HG03108 (cell line): ENCODE measurements around the gene MOAP1.
"Not testable (repeated sequence)": the region's sequence is repeated elsewhere in the genome, so short reads cannot be mapped to it uniquely, and the experiment has no call there.

ENCODE experiments used
- ATAC-seq: cut with Tn5 transposase; IDR thresholded peaks from one replicate; pipeline ENCODE4 v1.9.1; 2021; ENCODE audit warnings: moderate library complexity; ENCODE audit not compliant: unreplicated experiment

Gene MOAP1, protein sequence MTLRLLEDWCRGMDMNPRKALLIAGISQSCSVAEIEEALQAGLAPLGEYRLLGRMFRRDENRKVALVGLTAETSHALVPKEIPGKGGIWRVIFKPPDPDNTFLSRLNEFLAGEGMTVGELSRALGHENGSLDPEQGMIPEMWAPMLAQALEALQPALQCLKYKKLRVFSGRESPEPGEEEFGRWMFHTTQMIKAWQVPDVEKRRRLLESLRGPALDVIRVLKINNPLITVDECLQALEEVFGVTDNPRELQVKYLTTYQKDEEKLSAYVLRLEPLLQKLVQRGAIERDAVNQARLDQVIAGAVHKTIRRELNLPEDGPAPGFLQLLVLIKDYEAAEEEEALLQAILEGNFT

DNA sequence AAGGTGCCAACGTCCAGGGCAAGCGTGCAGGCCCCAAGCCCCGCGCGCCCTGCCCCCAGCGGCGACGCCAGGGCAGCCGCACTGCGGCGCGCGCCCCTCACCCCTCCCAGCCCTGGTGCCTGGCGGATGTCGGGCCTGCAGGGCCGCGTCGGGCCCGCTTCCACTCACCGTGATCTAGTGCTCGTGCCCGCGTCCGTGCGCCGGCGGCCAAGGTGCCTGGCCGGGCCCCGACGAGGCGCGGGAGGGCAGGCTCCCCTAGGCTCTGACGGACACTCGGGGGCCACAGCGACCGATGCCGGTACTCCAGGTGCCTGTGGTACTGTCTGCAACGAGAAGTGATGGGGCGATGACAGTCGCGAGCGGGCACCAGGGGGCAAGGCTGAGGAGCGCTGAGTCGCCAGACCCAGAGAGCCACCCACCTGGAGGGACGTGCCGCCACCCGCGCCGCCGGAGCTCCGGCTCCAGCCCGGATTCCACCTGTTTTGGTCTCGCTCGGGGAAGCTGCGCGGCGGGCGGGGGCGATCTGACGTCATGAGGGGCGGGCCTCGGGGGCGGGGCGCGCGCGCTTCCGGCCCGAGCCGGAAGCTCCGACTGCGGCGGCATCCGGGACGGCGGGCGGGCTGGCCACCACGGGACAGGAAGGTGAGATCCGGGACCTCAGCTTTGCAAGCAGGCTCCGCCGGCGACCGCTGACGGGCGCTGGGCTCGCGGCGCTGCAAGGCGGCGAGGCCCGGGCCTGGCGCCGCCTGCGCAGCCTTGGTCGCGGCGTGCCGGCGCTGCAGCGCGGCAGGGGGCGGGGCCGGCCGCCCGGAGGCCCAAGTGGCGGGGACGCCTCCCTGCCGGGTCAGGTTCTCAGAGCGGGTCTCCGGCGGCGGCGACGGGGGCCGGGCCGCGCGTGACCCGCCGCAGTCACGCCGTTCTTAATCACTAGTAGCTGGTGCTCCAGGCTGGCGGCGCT is at the start of gene MOAP1, which contains the start of gene LYSET:
Gene MOAP1, minus strand, starts transcription at position 507 of the 958 bp plus-strand sequence. CDS start 655 bp downstream, outside the sequence.
Gene LYSET, plus strand, starts transcription at position 927 of the 958 bp plus-strand sequence. CDS start 89 bp downstream, outside the sequence.
- peak; percentile 84 for ATAC-seq

DNA sequence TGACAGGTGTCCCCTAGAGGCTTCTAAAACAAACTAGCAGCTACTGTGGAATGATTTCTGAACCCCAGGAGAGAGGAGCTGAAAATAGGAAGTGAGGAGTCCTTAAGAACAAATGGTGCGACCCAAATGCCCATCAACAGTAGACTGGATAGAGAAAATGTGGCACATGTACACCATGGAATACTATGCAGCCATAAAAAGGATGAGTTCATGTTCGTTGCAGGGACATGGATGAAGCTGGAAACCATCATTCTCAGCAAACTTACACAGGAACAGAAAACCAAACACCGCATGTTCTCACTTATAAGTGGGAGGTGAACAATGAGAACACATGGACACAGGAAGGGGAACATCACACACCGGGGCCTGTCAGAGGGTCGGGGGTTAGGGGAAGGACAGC is 48.4 kb upstream of the MOAP1 start:
- ATAC-seq, result not testable (repeated sequence)

DNA sequence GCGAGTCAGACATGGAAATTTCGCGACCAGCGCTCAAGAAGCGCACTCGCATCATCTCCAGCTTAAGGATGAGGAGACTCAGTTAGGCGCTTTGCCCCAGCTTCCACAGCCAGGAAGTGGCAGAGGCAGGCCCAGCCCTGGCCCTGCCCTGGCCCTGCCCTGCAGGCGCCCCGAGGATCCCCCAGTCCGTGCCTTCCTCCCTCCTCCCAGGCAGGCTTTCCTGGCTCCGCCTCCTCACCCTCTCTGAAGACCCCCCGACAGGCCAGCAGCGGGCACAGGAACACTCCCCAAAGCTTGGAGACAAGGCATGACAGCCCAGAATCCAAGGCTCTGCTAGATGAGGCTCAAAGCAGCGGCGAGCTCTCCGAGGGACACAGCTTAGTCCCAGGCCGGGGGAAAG is 47.5 kb upstream of the MOAP1 start:
- no peak for ATAC-seq

DNA sequence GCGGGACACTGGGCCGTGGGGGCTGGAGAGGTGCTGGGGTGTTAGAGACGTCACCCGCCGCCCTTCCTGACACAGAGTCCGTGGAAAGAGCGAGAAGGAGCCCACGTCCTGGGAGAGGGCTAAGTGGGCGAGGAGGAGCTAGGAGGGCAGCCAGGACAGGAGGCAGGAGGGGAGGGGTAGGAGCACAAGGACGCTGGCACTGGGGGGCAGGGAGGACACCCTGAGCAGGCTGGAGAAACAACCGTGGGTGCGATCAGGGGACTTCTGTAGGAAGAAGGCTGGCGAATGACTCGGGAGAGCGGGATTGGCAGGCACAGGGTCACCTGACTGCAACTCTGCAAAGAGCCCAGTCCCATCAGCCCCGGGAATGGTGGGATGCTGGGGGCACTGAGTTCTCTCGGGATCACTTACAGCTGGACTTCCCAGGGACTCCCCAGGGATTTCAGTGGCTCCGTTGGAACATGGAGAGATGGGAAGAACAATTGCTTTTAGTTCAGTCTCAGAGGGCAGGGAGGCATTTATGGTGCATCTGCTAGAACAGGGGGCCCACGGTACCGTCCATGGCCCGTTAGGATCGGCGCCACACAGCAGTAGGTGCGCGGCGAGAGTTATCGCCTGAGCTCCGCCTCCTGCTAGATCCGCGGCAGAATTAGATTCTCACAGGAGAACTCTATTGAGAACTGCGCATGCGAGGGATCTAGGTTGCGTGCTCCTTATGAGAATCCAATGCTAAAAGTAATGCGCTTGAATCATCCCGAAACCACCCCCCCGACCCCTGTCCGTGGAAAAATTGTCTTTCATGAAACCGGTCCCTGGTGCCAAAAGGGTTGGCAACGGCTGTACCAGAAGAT is 46.7 kb upstream of the MOAP1 start:
- no peak for ATAC-seq

DNA sequence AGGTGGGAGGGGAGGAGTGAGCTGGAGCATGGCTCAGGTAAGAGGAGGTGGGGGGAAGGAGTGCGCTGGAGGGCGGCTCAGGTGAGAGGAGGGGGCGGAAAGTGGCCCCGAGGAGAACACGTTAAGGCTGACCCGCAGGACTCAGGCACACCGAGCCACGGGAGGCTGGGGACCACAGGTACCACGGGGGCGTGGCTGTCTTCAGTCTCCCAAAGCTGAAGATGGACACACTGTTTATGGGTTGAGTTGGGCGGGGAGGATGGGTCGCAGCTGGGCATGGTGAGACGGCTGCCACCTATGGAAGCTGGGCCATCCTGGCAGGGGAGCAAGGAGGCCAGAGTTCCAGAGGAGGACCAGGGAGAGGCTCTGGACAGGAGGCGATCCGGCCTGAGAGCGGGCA is 45.8 kb upstream of the MOAP1 start:
- no peak for ATAC-seq

DNA sequence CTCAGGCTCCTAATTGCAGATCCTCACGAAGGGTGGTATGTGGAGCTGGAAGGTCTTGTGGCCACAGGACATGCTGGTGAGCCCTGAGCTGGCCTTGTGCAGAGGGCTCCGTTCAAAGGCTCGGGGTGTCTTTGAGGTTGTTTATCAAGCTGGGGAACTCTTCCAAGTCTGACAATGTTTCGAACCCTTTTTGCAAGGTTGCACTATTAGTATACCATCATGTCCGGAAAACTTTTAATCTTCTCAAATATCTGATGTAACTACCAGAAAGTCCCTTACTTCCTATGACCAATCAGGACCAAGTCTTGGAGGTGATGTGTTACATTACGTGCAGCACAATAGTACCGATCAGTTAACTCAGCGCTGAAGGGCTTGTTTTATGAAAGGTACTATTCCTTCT is 43.9 kb upstream of the MOAP1 start:
- no peak for ATAC-seq

DNA sequence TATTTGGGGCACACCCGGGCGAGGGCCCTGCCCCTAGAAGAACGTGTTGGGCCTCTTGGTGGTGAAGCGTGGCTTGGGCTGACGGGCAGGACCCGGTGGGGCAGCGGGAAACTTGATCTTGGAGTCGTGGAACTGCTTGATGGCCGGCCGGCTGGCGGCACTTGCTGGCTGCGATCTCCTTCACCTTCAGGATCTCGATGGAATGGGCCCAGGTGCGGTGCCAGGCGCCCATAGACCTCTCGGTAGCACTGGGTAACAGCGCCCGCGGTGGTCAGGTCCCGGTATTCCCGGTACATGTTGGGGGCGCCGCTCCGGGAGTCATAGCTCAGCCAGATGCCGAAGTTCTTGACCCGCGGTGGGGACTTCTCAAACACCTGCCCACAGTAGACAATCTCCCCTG is 38.9 kb upstream of the MOAP1 start:
- no peak for ATAC-seq

DNA sequence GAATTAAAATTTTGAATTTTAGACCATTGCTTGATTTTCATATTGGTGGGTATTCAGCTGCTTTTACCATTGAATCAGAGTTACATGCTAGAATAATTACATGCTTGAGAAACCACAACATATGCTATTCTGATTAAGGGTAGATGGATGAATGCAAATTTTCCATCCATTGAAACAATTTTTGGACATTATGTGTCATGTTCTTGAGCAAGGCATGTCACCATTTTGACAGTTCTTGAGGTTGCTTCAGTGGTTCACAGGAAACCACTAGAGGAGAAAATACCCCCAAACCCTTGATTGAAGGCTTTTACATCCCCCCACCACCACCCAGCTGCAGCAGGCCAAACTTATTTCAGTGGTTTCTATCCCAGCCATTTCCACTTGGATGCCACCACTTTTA is 35.8 kb upstream of the MOAP1 start:
- no peak for ATAC-seq

DNA sequence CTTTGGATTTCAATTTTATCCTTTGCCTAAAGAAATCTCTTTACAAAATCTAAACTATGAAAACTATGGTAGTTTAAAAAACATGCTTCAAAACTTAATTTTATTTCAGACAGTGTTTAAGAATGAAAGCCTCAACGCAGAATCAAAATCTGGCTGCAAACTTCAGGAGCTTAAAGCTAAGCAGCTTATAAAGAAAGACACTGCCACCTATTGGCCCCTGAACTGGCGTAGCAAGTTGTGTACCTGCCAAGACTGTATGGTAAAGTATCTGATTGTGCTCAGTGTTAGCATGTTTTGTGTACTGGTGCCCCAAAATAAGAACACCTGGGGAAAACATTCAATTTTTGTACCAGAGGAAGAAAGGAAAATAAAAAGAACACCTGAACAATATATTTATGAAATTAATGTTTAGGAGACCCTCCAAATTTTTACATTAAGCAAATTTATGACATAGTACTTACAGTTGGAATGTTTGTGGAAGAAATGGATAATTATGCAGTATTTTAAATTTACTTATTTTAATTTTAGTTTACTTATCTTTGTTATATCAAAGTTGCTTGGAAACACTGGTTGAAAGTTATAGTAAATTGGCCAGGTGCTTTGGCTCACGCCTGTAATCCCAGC is 34.5 kb upstream of the MOAP1 start:
- ATAC-seq, result no peak

DNA sequence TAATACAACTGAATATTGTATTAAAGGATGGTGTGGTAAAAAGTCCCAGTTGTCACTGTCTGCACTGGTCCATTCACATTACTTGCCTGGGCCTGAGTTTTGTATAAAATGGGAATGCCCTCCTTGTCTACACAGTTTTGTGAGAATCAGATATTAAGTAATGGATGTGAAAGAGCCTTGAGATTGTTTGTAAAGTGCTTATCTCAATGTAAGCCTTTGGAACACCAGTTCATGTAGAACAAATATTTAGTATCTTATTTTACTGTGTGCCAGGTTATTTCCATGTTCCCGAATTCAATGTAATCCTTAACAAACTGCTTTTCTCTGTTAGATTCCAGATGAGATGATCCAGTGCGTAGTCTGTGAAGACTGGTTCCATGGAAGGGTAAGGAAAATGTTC is 29.9 kb upstream of the MOAP1 start:
- ATAC-seq, result no peak

DNA sequence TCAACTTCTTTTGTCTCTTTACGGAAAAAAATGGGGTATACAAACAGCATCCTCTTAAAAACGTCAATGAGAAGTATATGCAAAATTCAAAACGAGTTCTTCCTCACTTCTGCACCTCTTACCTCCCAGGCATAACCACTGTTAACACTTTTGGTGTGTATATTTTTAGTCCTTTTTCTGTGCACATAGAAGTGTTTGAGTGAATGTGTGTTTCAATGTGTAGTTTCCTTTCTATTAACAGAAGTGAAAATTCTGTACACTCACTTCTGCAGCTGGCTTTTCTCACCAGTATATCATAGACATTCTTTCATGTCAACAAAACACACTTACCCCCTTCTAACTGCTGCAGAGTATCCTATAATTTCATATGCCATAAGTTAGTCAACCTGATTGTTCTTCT is 27.7 kb upstream of the MOAP1 start:
- ATAC-seq, result peak; percentile 71

DNA sequence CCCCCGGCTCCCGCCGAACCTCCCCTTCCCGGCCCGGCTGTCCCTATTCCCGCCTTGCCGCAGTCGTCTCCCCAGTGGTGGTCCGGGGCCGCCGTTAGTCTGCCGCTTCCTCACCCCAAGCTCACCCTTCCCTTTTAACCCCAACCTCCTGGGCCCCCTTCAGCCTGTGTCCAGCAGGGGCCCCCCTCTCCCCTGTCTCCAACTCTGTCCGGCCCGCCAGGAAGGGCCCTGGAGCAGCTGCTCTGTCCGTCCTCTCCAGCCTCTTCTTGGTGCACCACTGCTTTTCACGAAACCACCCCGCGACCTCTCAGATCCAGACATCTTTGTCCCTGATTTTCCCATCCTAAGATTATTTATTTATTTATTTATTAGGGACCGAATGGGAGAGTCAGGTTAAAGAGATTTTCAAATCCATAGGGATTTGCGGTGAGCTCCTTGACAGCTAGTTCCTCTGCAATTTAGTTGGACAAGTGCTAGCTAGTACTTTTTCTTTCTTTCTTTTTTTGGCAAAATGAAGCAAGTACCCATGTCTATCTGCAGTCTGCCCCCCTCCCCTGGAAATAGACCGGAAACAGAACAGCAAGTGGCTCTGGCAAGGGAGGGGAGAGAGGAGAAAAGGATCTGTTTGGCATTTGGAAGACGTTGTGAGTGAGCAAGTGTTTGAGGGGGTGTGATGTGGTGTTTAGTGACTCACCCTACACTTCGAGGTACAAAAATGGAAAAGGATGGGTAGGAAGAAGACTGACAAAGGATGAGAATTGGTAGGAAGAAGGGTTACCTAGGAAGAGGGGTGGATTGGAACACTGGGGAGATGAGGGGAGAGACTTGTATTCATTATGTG is 23.0 kb upstream of the MOAP1 start:
- ATAC-seq, result peak; percentile 34

DNA sequence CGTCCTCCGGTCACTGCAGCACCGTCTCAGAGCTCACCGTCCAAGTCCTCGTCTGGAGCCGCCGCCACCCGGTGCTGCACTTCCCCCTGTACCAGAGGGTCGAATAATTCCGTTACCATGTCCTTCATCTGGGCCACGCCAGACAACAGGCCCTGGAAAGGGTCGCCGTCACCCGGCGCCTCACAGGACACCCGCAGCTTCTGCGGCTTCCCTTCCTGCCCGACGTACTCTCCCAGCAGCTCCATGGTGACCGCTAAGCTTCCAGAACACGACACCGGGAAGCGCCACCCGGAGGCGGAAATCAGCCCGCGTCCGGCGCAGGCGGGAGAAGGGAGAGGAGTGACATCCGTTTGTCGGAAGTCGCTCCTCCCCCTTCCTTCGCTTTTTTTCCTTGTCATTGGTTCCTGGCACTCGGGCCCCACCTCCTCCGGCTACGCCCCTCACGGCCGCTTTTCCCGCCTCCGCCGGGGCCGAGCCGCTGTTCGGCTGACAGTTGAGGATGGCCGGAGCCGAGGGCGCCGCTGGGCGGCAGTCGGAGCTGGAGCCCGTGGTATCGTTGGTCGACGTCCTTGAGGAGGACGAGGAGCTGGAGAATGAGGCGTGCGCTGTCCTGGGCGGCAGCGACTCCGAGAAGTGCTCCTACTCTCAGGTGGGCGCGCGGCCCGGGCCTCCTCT is 22.2 kb upstream of the MOAP1 start, which contains the start of the genes GON7 and UBR7:
Gene GON7, minus strand, starts transcription at position 273 of the 675 bp plus-strand sequence. Its CDS starts 28 bp downstream, at position 245.
Gene UBR7, plus strand, starts transcription at position 464 of the 675 bp plus-strand sequence. Its CDS starts 36 bp downstream, at position 500.
- peak; percentile 77 for ATAC-seq

DNA sequence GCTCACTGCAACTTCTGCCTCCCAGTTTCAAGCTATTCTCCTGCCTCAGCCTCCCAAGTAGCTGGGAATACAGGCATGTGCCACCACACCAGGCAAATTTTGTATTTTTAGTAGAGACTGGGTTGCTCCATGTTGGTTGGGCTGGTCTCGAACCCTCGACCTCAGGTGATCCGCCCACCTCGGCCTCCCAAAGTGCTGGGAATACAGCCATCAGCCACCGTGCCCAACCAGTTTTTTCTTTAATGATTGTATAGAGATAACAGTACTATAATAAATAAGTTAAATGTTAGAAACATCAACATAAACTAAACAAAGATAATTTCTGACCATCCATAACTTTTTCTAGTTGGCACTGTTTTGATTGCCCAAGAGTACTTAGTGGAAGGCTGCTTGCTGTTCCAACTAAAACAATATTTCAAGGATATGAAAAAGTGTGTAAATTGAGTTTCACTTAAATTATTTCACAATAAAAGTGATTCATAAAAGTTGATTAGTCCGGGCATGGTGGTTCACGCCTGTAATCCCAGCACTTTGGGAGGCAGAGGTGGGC is 16.5 kb upstream of the MOAP1 start:
- no peak for ATAC-seq

DNA sequence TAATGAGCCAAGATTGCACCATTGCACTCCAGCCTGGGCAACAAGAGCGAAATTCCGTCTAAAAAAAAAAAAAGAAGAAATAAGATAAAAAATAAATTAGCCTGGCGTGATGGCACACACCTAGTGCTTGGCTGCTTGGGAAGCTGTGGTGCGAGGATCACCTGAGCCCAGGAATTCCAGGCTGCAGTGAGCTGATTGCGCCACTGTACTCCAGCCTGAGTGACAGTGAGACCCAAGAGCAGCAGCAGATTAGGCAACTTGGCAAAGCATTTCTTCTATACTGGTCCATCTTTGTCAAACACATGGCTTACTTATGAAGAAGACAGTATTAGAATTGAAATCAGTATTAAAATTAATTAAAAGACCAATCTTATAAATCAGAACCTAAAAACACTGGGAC is 15.9 kb upstream of the MOAP1 start:
- ATAC-seq, result no peak

DNA sequence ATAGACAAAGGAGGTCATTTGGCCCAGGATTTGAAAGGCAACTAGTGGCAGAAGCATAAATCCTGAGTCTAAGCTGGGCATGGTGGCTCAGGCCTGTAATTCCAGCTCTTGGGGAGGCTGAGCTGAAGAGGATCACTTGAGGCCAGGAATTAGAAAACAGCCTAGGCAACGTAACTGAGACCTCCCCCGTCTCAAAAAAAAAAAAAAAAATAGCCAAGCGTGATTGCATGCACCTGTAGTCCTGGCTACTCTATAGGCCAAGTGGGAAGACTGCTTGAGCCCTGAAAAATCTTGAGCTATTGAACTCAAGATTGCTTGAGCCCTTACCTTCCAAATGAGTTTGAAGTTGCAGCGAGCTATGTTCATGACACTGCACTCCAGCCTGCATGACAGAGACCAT is 14.3 kb upstream of the MOAP1 start:
- no peak for ATAC-seq

DNA sequence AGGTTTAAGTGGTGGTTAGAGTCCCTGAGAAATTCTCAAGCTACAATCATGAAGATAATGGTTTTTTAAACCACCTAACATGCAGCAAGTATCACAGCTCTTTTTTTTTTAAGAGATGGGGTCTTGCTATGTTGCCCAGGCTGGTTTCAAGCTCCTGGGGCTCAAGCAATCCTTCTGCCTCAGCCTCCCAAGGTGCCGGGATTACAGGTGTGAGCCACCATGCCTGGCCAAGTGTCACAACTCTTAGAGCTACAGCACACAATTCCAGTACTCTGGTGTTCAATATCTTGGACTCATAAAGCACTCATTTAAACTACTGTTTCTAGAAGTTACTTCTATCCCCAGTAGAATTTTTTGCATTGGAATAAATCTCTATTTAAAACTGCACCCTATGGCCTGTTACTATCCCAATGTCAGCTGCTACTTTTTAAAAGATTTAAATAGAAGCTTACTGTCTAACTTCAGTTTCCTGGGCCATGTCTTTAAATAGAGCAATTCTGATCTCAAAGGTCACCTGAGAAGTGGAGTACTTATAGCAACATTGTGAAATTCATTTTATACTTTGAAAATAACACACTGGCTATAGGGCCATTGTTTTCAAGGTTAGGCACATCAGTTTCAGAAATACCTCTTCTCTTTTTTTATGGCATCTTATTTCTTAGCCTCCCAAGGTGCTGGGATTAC is 10.8 kb upstream of the MOAP1 start:
- no peak for ATAC-seq

DNA sequence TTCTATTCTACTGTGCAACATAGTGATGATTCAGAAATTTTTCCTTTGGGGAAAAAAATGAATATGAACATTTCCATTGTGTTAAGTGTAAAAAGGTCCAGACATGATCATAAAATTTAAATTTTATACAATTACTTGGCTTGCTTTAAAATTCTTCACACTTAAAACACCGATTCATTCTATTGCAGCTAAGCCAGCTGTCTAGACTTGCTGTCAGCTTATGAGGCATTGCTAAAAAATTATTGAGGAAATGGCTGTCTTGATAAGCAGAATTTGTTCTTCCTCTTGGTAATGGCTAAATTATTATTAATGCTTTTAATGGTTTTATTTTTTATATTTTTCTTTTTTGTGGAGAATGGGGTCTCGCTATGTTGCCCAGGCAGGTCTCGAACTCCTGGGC is 2.3 kb upstream of the MOAP1 start:
- no peak for ATAC-seq
